SU-DHL-6 (cell line): ENCODE measurements around the gene PJA1.

Experiments
- CTCF ChIP-seq: fragments of 200-600 bp; sonication (generic); IDR thresholded peaks from one replicate; pipeline ENCODE4 v1.5.1; 2017; ENCODE audit warnings: antibody characterized with exemption, mild to moderate bottlenecking, low read length, moderate library complexity; ENCODE audit not compliant: insufficient read depth, poor library complexity, severe bottlenecking
- EZH2phosphoT487 ChIP-seq: fragments of 200-600 bp; sonication (generic), shearing (Covaris generic); conservative IDR thresholded peaks from 2 replicates; pipeline ENCODE4 v1.6.1; 2018; ENCODE audit warnings: mild to moderate bottlenecking, antibody characterized with exemption, low read length, moderate library complexity, mixed read lengths

GRCh38 chrX:69133921-69134542, 31.2 kb downstream of the PJA1 start:
- peak; percentile 18 for TF ChIP-seq CTCF
- TF ChIP-seq EZH2phosphoT487: no peak
